HepG2 (cell line): ENCODE measurements around the gene PRR14. TPM values are rescaled to one million over a fixed set of nuclear protein-coding genes. Genes with fewer than 3 reads are reported as not detected.

Experiments
- GZF1 ChIP-seq: sonication (generic); formaldehyde crosslinking; IDR thresholded peaks from 2 replicates; pipeline ENCODE4 v1.5.1; 2020; ENCODE audit warnings: mild to moderate bottlenecking, missing genetic modification reagents
- ISL2 ChIP-seq: sonication (generic); formaldehyde crosslinking; IDR thresholded peaks from 2 replicates; pipeline ENCODE4 v1.5.0; 2020; ENCODE audit warnings: missing genetic modification reagents
- SIX1 ChIP-seq: sonication (generic); formaldehyde crosslinking; IDR thresholded peaks from 2 replicates; pipeline ENCODE4 v1.4.0; 2020; ENCODE audit warnings: missing genetic modification reagents, borderline replicate concordance
- SP5 ChIP-seq: IDR thresholded peaks from 2 replicates; pipeline ENCODE4 v1.6.1; 2016; ENCODE audit warnings: low read depth, borderline replicate concordance
- TAF1 ChIP-seq: sonication (generic); formaldehyde crosslinking; IDR thresholded peaks from 2 replicates; pipeline ENCODE4 v1.4.0; 2020; ENCODE audit warnings: missing genetic modification reagents
- TP53 ChIP-seq: sonication (generic); formaldehyde crosslinking; conservative IDR thresholded peaks from 2 replicates; pipeline ENCODE4 v1.4.0; 2020; ENCODE audit warnings: missing genetic modification reagents
- ZFAT ChIP-seq: sonication (generic); formaldehyde crosslinking; conservative IDR thresholded peaks from 2 replicates; pipeline ENCODE4 v1.8.1; 2023; ENCODE audit warnings: missing genetic modification reagents, inconsistent platforms
- ZNF570 ChIP-seq: sonication (generic); formaldehyde crosslinking; IDR thresholded peaks from 2 replicates; pipeline ENCODE4 v1.4.0; 2020; ENCODE audit warnings: mild to moderate bottlenecking, missing genetic modification reagents, borderline replicate concordance
- polyA plus RNA-seq, 8 experiments: library from polyadenylated mRNA; depleted of rRNA in 3 of 8; stranded (reverse) in 7 of 8; unstranded in 1 of 8; fragments of >200 nt; fragmentation: Illumina TruSeq in 4 of 8; extraction: Trizol in 4 of 8; gene quantifications; 2 replicates each; pipeline versions ENCODE4 v1.2.1 to v1.2.3, GENCODE V29; 2011 to 2016; ENCODE audit warnings: low read depth in 4 of 8, missing spikeins in 1 of 8, mixed read lengths in 1 of 8; ENCODE audit not compliant: insufficient read depth in 1 of 8
- total RNA-seq, 5 experiments: library from RNA; depleted of rRNA; stranded (reverse); fragments of >200 nt; fragmentation: Illumina TruSeq; extraction: Trizol; gene quantifications; 2 replicates each; pipeline ENCODE4 v1.2.3, GENCODE V29; 2016; ENCODE audit warnings: low read depth in 1 of 5
- TF ChIP-seq, protein P1 (sequence below): IDR thresholded peaks from 2 replicates; pipeline ENCODE4 v1.6.1; 2016; ENCODE audit warnings: mild to moderate bottlenecking
- TF ChIP-seq, protein P2 (sequence below): sonication (generic); formaldehyde crosslinking; IDR thresholded peaks from 2 replicates; pipeline ENCODE4 v1.8.0; 2022; ENCODE audit warnings: mild to moderate bottlenecking, missing genetic modification reagents

The PRR14 gene
- total and polyA plus RNA-seq, 2 of the 13 experiments (the other 11 are each of a cell fraction or from before 2014, with no cell fraction given) = 8.4 to 11.0 TPM

DNA sequence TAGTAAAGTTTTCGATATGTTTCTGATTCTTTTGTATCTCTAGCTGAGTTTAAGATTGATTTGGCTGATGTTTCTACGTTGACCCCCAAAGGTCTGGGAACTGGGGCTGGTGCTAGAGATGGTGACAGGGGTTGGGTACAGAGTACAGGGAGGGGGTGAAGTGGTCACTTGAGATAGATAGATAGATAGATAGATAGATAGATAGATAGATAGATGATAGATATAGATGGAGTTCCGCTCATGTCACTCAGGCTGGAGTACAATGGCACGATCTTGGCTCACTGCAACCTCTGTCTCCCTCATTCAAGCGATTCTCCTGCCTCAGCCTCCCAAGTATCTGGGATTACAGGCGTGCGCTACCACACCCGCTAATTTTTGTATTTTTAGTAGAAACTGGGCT is 5.6 kb downstream of the PRR14 start (continued):
- TF ChIP-seq ZNF570 (CRISPR knock-in tag) (no peak), SP5 (CRISPR knock-in tag) (no peak), ZFAT (no peak), TP53 (no peak), ISL2 (no peak), GZF1 (CRISPR knock-in tag) (no peak), TAF1 (CRISPR knock-in tag) (no peak), SIX1 (CRISPR knock-in tag) (no peak)
- TF ChIP-seq, protein P1, sequence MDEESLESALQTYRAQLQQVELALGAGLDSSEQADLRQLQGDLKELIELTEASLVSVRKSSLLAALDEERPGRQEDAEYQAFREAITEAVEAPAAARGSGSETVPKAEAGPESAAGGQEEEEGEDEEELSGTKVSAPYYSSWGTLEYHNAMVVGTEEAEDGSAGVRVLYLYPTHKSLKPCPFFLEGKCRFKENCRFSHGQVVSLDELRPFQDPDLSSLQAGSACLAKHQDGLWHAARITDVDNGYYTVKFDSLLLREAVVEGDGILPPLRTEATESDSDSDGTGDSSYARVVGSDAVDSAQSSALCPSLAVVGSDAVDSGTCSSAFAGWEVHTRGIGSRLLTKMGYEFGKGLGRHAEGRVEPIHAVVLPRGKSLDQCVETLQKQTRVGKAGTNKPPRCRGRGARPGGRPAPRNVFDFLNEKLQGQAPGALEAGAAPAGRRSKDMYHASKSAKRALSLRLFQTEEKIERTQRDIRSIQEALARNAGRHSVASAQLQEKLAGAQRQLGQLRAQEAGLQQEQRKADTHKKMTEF (CRISPR knock-in tag) = no peak
- TF ChIP-seq, protein P2, sequence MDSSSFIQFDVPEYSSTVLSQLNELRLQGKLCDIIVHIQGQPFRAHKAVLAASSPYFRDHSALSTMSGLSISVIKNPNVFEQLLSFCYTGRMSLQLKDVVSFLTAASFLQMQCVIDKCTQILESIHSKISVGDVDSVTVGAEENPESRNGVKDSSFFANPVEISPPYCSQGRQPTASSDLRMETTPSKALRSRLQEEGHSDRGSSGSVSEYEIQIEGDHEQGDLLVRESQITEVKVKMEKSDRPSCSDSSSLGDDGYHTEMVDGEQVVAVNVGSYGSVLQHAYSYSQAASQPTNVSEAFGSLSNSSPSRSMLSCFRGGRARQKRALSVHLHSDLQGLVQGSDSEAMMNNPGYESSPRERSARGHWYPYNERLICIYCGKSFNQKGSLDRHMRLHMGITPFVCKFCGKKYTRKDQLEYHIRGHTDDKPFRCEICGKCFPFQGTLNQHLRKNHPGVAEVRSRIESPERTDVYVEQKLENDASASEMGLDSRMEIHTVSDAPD (CRISPR knock-in tag) = no peak
